HCT116 (cell line): ENCODE data around the gene MYO1E.

Source experiments
- CTCF ChIP-seq, 3 experiments: fragments of 200-600 bp in 1 of 3; sonication (generic) in 1 of 3; IDR thresholded peaks in 2 of 3; conservative IDR thresholded peaks in 1 of 3; 2 replicates each; pipeline ENCODE4 v1.5.1; 2012 to 2017; ENCODE audit warnings: low read depth in 2 of 3, low read length in 2 of 3, antibody characterized with exemption in 1 of 3, borderline replicate concordance in 1 of 3, control low read depth in 1 of 3, mild to moderate bottlenecking in 1 of 3, mixed read lengths in 1 of 3, mixed run types in 1 of 3, moderate library complexity in 1 of 3; ENCODE audit not compliant: insufficient read depth in 1 of 3
- EZH2 ChIP-seq: fragments of 200-600 bp; sonication (generic); IDR thresholded peaks from 2 replicates; pipeline ENCODE4 v1.6.1; 2017; ENCODE audit warnings: antibody characterized with exemption, mixed run types
- EZH2phosphoT487 ChIP-seq: fragments of 200-600 bp; IDR thresholded peaks from 2 replicates; pipeline ENCODE4 v1.6.1; 2018; ENCODE audit warnings: antibody characterized with exemption, borderline replicate concordance
- POLR2A ChIP-seq: IDR thresholded peaks from 2 replicates; pipeline ENCODE4 v1.7.0; 2011; ENCODE audit warnings: borderline replicate concordance; ENCODE audit not compliant: insufficient read depth, insufficient read length; ENCODE audit errors: extremely low read depth
- POLR2AphosphoS5 ChIP-seq: IDR thresholded peaks from 2 replicates; pipeline ENCODE4 v1.6.1; 2011; ENCODE audit warnings: mild to moderate bottlenecking, low read depth, low read length, moderate library complexity
- RAD21 ChIP-seq: IDR thresholded peaks from 2 replicates; pipeline ENCODE4 v1.6.1; 2012; ENCODE audit warnings: low read depth, mild to moderate bottlenecking
- YY1 ChIP-seq: IDR thresholded peaks from 2 replicates; pipeline ENCODE4 v1.6.1; 2011; ENCODE audit warnings: low read length, low read depth, moderate library complexity, mild to moderate bottlenecking; ENCODE audit not compliant: insufficient replicate concordance; ENCODE audit errors: extremely low read depth
- ZFX ChIP-seq: fragments of 450-650 bp; IDR thresholded peaks from 2 replicates; pipeline ENCODE4 v1.6.1; 2017

- TF ChIP-seq CTCF (IDR thresholded peaks at IDR 0.05 in 2 of 3, conservative IDR thresholded peaks at IDR 0.05 in 1 of 3; ENCODE audit: borderline replicate concordance in 1 of 3, insufficient read depth in 1 of 3, low read depth in 2 of 3, low read length in 2 of 3) (no peak), POLR2AphosphoS5 (no peak), EZH2 (no peak), POLR2A (no peak), EZH2phosphoT487 (no peak), RAD21 (no peak), YY1 (no peak), ZFX (no peak)
These were observed 261.4 kb downstream of the MYO1E start for GRCh38 chr15:59111251-59111650.
